ENCODE measurements around the gene PMPCA. TPM values are rescaled to one million over a fixed set of nuclear protein-coding genes. Genes with fewer than 3 reads are reported as not detected.

PMPCA gene
- total RNA-seq, 4 donors from 2014 or later, result 35.9 to 63.1 (median 42.7) TPM

- H3K36me3 ChIP-seq, result peaks cover 0 to 84% of the 10 kb centered on the region in 2 donors
- DNase-seq (no peak), ATAC-seq (no peak)
- TF ChIP-seq POLR2A (IDR thresholded peaks at IDR 0.05), result no peak
- TF ChIP-seq, protein P1, sequence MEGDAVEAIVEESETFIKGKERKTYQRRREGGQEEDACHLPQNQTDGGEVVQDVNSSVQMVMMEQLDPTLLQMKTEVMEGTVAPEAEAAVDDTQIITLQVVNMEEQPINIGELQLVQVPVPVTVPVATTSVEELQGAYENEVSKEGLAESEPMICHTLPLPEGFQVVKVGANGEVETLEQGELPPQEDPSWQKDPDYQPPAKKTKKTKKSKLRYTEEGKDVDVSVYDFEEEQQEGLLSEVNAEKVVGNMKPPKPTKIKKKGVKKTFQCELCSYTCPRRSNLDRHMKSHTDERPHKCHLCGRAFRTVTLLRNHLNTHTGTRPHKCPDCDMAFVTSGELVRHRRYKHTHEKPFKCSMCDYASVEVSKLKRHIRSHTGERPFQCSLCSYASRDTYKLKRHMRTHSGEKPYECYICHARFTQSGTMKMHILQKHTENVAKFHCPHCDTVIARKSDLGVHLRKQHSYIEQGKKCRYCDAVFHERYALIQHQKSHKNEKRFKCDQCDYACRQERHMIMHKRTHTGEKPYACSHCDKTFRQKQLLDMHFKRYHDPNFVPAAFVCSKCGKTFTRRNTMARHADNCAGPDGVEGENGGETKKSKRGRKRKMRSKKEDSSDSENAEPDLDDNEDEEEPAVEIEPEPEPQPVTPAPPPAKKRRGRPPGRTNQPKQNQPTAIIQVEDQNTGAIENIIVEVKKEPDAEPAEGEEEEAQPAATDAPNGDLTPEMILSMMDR (IDR thresholded peaks at IDR 0.05 in 4 of 5, conservative IDR thresholded peaks at IDR 0.05 in 1 of 5), result no peak
- H3K27me3 ChIP-seq, result no peaks in the 10 kb centered on the region
- intact Hi-C loops (cut with DNase I; ENCODE audit: low total_unique reads) (loop anchor here (1.0 kb wide), 1 partner anchor 9 kb away; no protein-coding TSS in a partner anchor), in situ Hi-C loops (cut with MboI; ENCODE audit: low sequenced_read_pairs in 4 of 4) (no loop called here)
- no peaks in the 10 kb centered on the region for H3K9me3 ChIP-seq
- H3K4me3 ChIP-seq, result no peak overlapping the region
- no peak overlapping the region for H3K27ac ChIP-seq
- no peaks in the 10 kb centered on the region for H3K4me1 ChIP-seq
Measured at GRCh38 chr9:136454026-136454796, 43.8 kb downstream of the PMPCA start.

DNA sequence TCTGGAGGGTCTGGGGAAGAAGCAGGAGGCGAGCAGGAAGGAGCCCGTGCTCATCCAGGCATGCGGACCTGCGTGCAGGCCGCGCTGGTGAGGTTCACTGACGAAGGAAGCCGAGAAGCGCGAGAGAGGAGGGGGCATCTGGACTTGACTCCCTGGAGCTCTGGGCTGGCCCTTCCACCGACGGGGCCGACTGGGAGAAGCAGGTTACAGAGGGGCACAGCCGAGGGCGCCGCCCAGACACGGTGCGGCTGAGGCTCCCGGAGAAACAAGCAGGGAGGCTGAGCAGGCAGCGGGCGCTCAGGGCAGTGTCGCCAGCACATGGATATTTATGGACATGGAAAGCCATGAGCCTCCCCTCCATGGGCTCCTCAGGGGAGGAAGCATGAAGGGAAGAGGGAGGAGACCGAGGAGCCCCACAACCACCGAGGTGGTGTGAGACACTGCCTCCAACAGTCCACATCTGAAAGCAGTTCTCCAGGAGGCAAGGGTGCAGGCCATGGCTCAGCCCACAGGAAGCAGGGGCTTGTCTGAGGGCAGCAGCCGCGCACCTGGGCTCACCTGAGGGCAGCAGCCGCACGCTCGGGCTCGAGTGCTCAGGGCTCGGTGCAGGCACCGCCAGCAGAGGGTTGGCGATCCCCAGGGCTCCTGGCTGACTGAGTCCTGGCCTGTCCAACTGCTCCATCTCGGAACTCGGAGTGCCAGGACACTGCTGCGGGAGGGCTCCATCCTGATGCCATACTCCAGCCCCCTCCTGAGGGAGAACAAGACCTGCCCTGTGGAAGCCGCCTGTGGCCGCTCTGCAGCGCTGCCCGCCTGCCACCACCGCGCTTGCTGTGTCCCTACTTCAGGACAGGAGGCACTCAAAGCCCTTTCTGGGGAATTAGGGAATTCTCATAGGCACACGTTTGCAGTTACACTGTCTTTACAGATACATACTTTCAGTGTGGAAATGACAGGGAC, 44.9 kb downstream of the PMPCA start:
- no peak for ATAC-seq

GRCh38 chr9:136456258-136456657, 45.8 kb downstream of the PMPCA start:
- TF ChIP-seq, protein P1 (IDR thresholded peaks at IDR 0.05 in 4 of 5, conservative IDR thresholded peaks at IDR 0.05 in 1 of 5), result no peak
- TF ChIP-seq POLR2A (IDR thresholded peaks at IDR 0.05), result no peak
- no peak for ATAC-seq
- DNase-seq, result no peak
- in situ Hi-C loops (cut with MboI; ENCODE audit: low sequenced_read_pairs in 4 of 4) (no loop called here), intact Hi-C loops (cut with DNase I; ENCODE audit: low total_unique reads) (no loop called here)
- Histone ChIP-seq H3K27me3 (no peaks in the 10 kb centered on the region), H3K27ac (no peak overlapping the region), H3K4me3 (no peak overlapping the region), H3K36me3 (peaks cover 2 to 86% of the 10 kb centered on the region in 2 donors), H3K4me1 (no peaks in the 10 kb centered on the region), H3K9me3 (no peaks in the 10 kb centered on the region)

More for the DNA sequence above, 44.9 kb downstream of the PMPCA start:
- TF ChIP-seq, protein P1 (IDR thresholded peaks at IDR 0.05 in 4 of 5, conservative IDR thresholded peaks at IDR 0.05 in 1 of 5), result no peak
- TF ChIP-seq POLR2A (IDR thresholded peaks at IDR 0.05), result no peak
- Histone ChIP-seq H3K4me3 (no peak overlapping the region), H3K27ac (no peak overlapping the region), H3K4me1 (no peaks in the 10 kb centered on the region), H3K9me3 (no peaks in the 10 kb centered on the region), H3K27me3 (no peaks in the 10 kb centered on the region), H3K36me3 (peaks cover 2 to 86% of the 10 kb centered on the region in 2 donors)
- in situ Hi-C loops (cut with MboI; ENCODE audit: low sequenced_read_pairs in 4 of 4) (no loop called here), intact Hi-C loops (cut with DNase I; ENCODE audit: low total_unique reads) (no loop called here)
- no peak for DNase-seq

DNA sequence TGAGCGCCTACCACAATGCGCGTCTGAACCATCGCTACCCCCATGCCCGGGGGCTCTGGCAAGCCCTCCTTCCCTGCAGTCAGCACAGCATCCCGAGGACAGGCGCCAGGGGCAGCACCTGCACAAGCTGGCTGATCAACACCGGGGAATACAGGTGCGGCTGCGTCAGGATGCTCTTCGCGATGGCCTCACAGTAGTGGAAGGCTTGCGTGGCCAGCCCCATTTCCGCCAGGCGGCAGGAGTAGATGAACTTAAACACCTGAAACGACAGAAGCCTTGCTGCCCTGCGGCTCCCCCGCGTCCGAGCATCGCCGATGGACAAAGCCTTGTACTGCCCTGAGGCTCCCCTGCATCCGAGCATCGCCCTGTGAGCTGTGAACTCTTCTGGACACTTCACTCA, 46.9 kb downstream of the PMPCA start:
- ATAC-seq (no peak), DNase-seq (no peak)
- H3K9me3 ChIP-seq, result no peaks in the 10 kb centered on the region
- in situ Hi-C loops (cut with MboI; ENCODE audit: low sequenced_read_pairs in 4 of 4) (no loop called here), intact Hi-C loops (cut with DNase I; ENCODE audit: low total_unique reads) (no loop called here)
- no peaks in the 10 kb centered on the region for H3K27me3 ChIP-seq
- no peak overlapping the region for H3K4me3 ChIP-seq
- peaks cover 2 to 88% of the 10 kb centered on the region in 2 donors for H3K36me3 ChIP-seq
- no peak for TF ChIP-seq POLR2A (IDR thresholded peaks at IDR 0.05)
- TF ChIP-seq, protein P1 (IDR thresholded peaks at IDR 0.05 in 4 of 5, conservative IDR thresholded peaks at IDR 0.05 in 1 of 5), result no peak
- no peaks in the 10 kb centered on the region for H3K4me1 ChIP-seq
- H3K27ac ChIP-seq, result no peak overlapping the region

Measured in gastrocnemius medialis (tissue), 4 donors.